Tibial nerve (tissue), 4 donors: Measurements from ENCODE around the gene TNFAIP8. TPM values are rescaled to one million over a fixed set of nuclear protein-coding genes. Genes with fewer than 3 reads are reported as not detected.

Experiments
- DNase-seq, 2 donors: peaks; one replicate each; pipeline ENCODE4 v3.0.0-alpha.2; 2019; ENCODE audit warnings: low spot score in 2 of 2
- H3K27ac ChIP-seq, 4 donors: fragments of 200-600 bp; sonication (generic) in 3 of 4; one replicate each; pipeline ENCODE4 v1.5.1; 2017 to 2019; ENCODE audit warnings: mild to moderate bottlenecking in 1 of 4
- H3K27me3 ChIP-seq, 2 donors: fragments of 200-600 bp; sonication (generic) in 1 of 2; one replicate each; pipeline versions ENCODE4 v1.5.1 to v1.6.0; 2017 to 2019
- H3K36me3 ChIP-seq, 3 donors: fragments of 200-600 bp; sonication (generic); one replicate each; pipeline ENCODE4 v1.5.1; 2018 to 2019
- H3K4me1 ChIP-seq, 4 donors: fragments of 200-600 bp; sonication (generic) in 3 of 4; one replicate each; pipeline ENCODE4 v1.5.1; 2017 to 2019
- H3K4me3 ChIP-seq, 4 donors: fragments of 200-600 bp; sonication (generic) in 3 of 4; one replicate each; pipeline ENCODE4 v1.5.1; 2017 to 2019; ENCODE audit warnings: mild to moderate bottlenecking in 1 of 4, moderate library complexity in 1 of 4
- H3K9me3 ChIP-seq, 4 donors: fragments of 200-600 bp; sonication (generic) in 3 of 4; one replicate each; pipeline ENCODE4 v1.5.1; 2017 to 2019
- CTCF ChIP-seq, 5 experiments: fragments of 200-600 bp in 3 of 5; fragments of 450-650 bp in 2 of 5; sonication (generic) in 3 of 5; IDR thresholded peaks; one replicate each; pipeline ENCODE4 v1.5.1; 2016 to 2019; ENCODE audit warnings: antibody characterized with exemption in 5 of 5, mild to moderate bottlenecking in 3 of 5, moderate library complexity in 2 of 5
- EP300 ChIP-seq, 2 donors: sonication (generic); formaldehyde crosslinking; IDR thresholded peaks; one replicate each; pipeline ENCODE4 v1.6.1; 2017; ENCODE audit warnings: antibody characterized with exemption in 2 of 2, mild to moderate bottlenecking in 1 of 2
- POLR2A ChIP-seq, 2 donors: fragments of 450-650 bp; IDR thresholded peaks; one replicate each; pipeline ENCODE4 v1.6.1; 2017; ENCODE audit warnings: antibody characterized with exemption in 2 of 2, mild to moderate bottlenecking in 2 of 2, moderate library complexity in 2 of 2
- WGBS, 2 donors: methylation state at CpG; one replicate each; pipeline ENCODE4 v1.1.5; 2018; 5-methylcytosine and 5-hydroxymethylcytosine counted together
- total RNA-seq, 4 donors: library from RNA; depleted of rRNA; stranded (reverse); fragments of >200 nt; gene quantifications; one replicate each; pipeline ENCODE4 v1.1.0, GENCODE V29; 2016

TNFAIP8 gene
- total RNA-seq, 4 donors from 2014 or later, result 15.3 to 19.4 (median 17.8) TPM

GRCh38 chr5:119393201-119393691 is 37.4 kb downstream of the TNFAIP8 start:
- 60 to 76% methylated on average over 3 of the region's 3 CpGs for whole genome bisulfite sequencing, 2 donors
- Histone ChIP-seq H3K4me3 (no peak overlapping the region), H3K4me1 (peaks cover 0 to 25% (median 4%) of the 10 kb centered on the region in 4 donors), H3K27ac (no peak overlapping the region), H3K36me3 (no peaks in the 10 kb centered on the region), H3K27me3 (no peaks in the 10 kb centered on the region), H3K9me3 (no peaks in the 10 kb centered on the region)
- TF ChIP-seq EP300 (IDR thresholded peaks at IDR 0.05) (no peak), POLR2A (IDR thresholded peaks at IDR 0.05) (no peak)
- no peak for DNase-seq

- peaks cover 0 to 25% (median 8%) of the 10 kb centered on the region in 4 donors for H3K4me1 ChIP-seq
- no peaks in the 10 kb centered on the region for H3K9me3 ChIP-seq
- no peaks in the 10 kb centered on the region for H3K36me3 ChIP-seq
- H3K4me3 ChIP-seq, result no peak overlapping the region
- H3K27me3 ChIP-seq, result no peaks in the 10 kb centered on the region
- no peak overlapping the region for H3K27ac ChIP-seq
- 90 to 91% methylated on average over 1 of the region's 1 CpG for WGBS, 2 donors
- no peak for TF ChIP-seq EP300 (IDR thresholded peaks at IDR 0.05)
- no peak for TF ChIP-seq POLR2A (IDR thresholded peaks at IDR 0.05)
- TF ChIP-seq CTCF (IDR thresholded peaks at IDR 0.05), result no peak
- no peak for DNase-seq
Observed at GRCh38 chr5:119393746-119394145, 37.9 kb downstream of the TNFAIP8 start.

- H3K4me3 ChIP-seq, result no peak overlapping the region
- H3K9me3 ChIP-seq, result no peaks in the 10 kb centered on the region
- TF ChIP-seq CTCF (IDR thresholded peaks at IDR 0.05) (no peak), POLR2A (IDR thresholded peaks at IDR 0.05) (no peak), EP300 (IDR thresholded peaks at IDR 0.05) (no peak)
- H3K4me1 ChIP-seq, result peaks cover 0 to 24% (median 12%) of the 10 kb centered on the region in 4 donors
- DNase-seq, result no peak
- no peaks in the 10 kb centered on the region for H3K27me3 ChIP-seq
- 82% methylated on average over 8 of the region's 8 CpGs for WGBS, 2 donors
- no peaks in the 10 kb centered on the region for H3K36me3 ChIP-seq
- no peak overlapping the region for H3K27ac ChIP-seq
Observed at GRCh38 chr5:119395080-119395836, 39.4 kb downstream of the TNFAIP8 start.

GRCh38 chr5:119396030-119396664 is 40.3 kb downstream of the TNFAIP8 start:
- 92 to 97% methylated on average over 6 of the region's 6 CpGs for WGBS, 2 donors
- Histone ChIP-seq H3K27ac (no peak overlapping the region), H3K9me3 (no peaks in the 10 kb centered on the region), H3K4me3 (no peak overlapping the region), H3K4me1 (peaks cover 0 to 24% (median 12%) of the 10 kb centered on the region in 4 donors), H3K27me3 (no peaks in the 10 kb centered on the region), H3K36me3 (no peaks in the 10 kb centered on the region)
- DNase-seq, result no peak
- TF ChIP-seq CTCF (IDR thresholded peaks at IDR 0.05) (no peak), POLR2A (IDR thresholded peaks at IDR 0.05) (no peak), EP300 (IDR thresholded peaks at IDR 0.05) (no peak)

GRCh38 chr5:119397518-119398380 is 41.9 kb downstream of the TNFAIP8 start:
- TF ChIP-seq CTCF (IDR thresholded peaks at IDR 0.05), result no peak
- Histone ChIP-seq H3K27ac (peak overlapping the region in 1 of 4 donors; percentile 20), H3K27me3 (no peaks in the 10 kb centered on the region), H3K4me1 (peaks cover 0 to 24% (median 12%) of the 10 kb centered on the region in 4 donors), H3K36me3 (no peaks in the 10 kb centered on the region), H3K4me3 (no peak overlapping the region), H3K9me3 (no peaks in the 10 kb centered on the region)
- no peak for DNase-seq
- WGBS, 2 donors, result 62% methylated on average over 10 of the region's 10 CpGs
